H9 (cell line): ENCODE results near the gene GRIN2A. TPM values are rescaled to one million over a fixed set of nuclear protein-coding genes. Genes with fewer than 3 reads are reported as not detected.

Experiments
- DNase-seq: peaks from one replicate; pipeline ENCODE4 v3.0.0-alpha.2; 2017
- H2AFZ ChIP-seq: one replicate; pipeline ENCODE4 v1.6.1; 2013; ENCODE audit warnings: mild to moderate bottlenecking, low read length, control low read depth, moderate library complexity
- H2AK5ac ChIP-seq: 2 replicates; pipeline ENCODE4 v1.6.1; 2013; ENCODE audit warnings: low read length, control low read depth, mixed read lengths; ENCODE audit not compliant: insufficient read length
- H2BK120ac ChIP-seq: one replicate; pipeline ENCODE4 v1.6.1; 2013; ENCODE audit warnings: low read depth, mild to moderate bottlenecking, low read length, control low read depth, inconsistent platforms; ENCODE audit not compliant: poor library complexity, severe bottlenecking
- H2BK12ac ChIP-seq: 2 replicates; pipeline ENCODE4 v1.6.1; 2013; ENCODE audit warnings: low read length, control low read depth, mixed read lengths, low read depth; ENCODE audit not compliant: insufficient read length
- H2BK15ac ChIP-seq: 2 replicates; pipeline ENCODE4 v1.6.1; 2013; ENCODE audit warnings: low read depth, low read length, control low read depth
- H2BK20ac ChIP-seq: one replicate; pipeline ENCODE4 v1.6.1; 2013; ENCODE audit warnings: low read depth, mild to moderate bottlenecking, low read length, control low read depth, inconsistent platforms; ENCODE audit not compliant: poor library complexity, severe bottlenecking
- H2BK5ac ChIP-seq: 2 replicates; pipeline ENCODE4 v1.6.1; 2013; ENCODE audit warnings: low read length, control low read depth, mixed read lengths; ENCODE audit not compliant: insufficient read length
- H3K14ac ChIP-seq: 2 replicates; pipeline ENCODE4 v1.6.1; 2013; ENCODE audit warnings: low read length, control low read depth; ENCODE audit not compliant: insufficient read depth
- H3K18ac ChIP-seq: 2 replicates; pipeline ENCODE4 v1.6.1; 2013; ENCODE audit warnings: low read depth, mild to moderate bottlenecking, mixed read lengths, low read length, control low read depth; ENCODE audit not compliant: insufficient read length
- H3K23ac ChIP-seq: 2 replicates; pipeline ENCODE4 v1.6.1; 2013; ENCODE audit warnings: low read length, control low read depth, mixed read lengths, low read depth; ENCODE audit not compliant: insufficient read length
- H3K23me2 ChIP-seq: 2 replicates; pipeline ENCODE4 v1.6.1; 2013; ENCODE audit warnings: low read depth, mild to moderate bottlenecking, mixed read lengths, low read length, control low read depth; ENCODE audit not compliant: insufficient read length, poor library complexity, severe bottlenecking
- H3K27ac ChIP-seq: 2 replicates; pipeline ENCODE4 v1.5.1; 2013; ENCODE audit warnings: low read length, control low read depth, mixed read lengths, low read depth; ENCODE audit not compliant: insufficient read length
- H3K27me3 ChIP-seq: 2 replicates; pipeline ENCODE4 v1.6.1; 2013; ENCODE audit warnings: low read length, control low read depth, inconsistent platforms; ENCODE audit not compliant: insufficient read depth
- H3K4ac ChIP-seq: 2 replicates; pipeline ENCODE4 v1.6.1; 2013; ENCODE audit warnings: low read depth, mild to moderate bottlenecking, control low read depth, inconsistent platforms, low read length, moderate library complexity
- H3K4me1 ChIP-seq: 2 replicates; pipeline ENCODE4 v1.6.1; 2013; ENCODE audit warnings: low read length, control low read depth, inconsistent platforms; ENCODE audit not compliant: insufficient read depth
- H3K4me2 ChIP-seq: 2 replicates; pipeline ENCODE4 v1.6.1; 2013; ENCODE audit warnings: low read length, control low read depth, mixed read lengths; ENCODE audit not compliant: insufficient read length, insufficient read depth
- H3K56ac ChIP-seq: 2 replicates; pipeline ENCODE4 v1.6.1; 2013; ENCODE audit warnings: low read depth, mild to moderate bottlenecking, mixed read lengths, low read length, control low read depth; ENCODE audit not compliant: insufficient read length
- H3K79me1 ChIP-seq: 2 replicates; pipeline ENCODE4 v1.6.1; 2013; ENCODE audit warnings: low read depth, mild to moderate bottlenecking, moderate library complexity, low read length, control low read depth, inconsistent platforms; ENCODE audit not compliant: insufficient read depth, poor library complexity, severe bottlenecking
- H3K79me2 ChIP-seq: 2 replicates; pipeline ENCODE4 v1.6.1; 2013; ENCODE audit warnings: low read length, control low read depth, inconsistent platforms; ENCODE audit not compliant: insufficient read depth
- H3K9ac ChIP-seq: 2 replicates; pipeline ENCODE4 v1.6.1; 2013; ENCODE audit warnings: low read length, control low read depth, mixed read lengths; ENCODE audit not compliant: insufficient read length; ENCODE audit errors: extremely low read depth
- H3K9me3 ChIP-seq: one replicate; pipeline ENCODE4 v1.6.1; 2013; ENCODE audit warnings: low read depth, low read length, inconsistent platforms; ENCODE audit not compliant: control insufficient read depth
- H3T11ph ChIP-seq: one replicate; pipeline ENCODE4 v1.6.1; 2013; ENCODE audit warnings: mild to moderate bottlenecking, low read length, control low read depth, inconsistent platforms
- H4K20me1 ChIP-seq: one replicate; pipeline ENCODE4 v1.6.1; 2013; ENCODE audit not compliant: control insufficient read depth, insufficient read length, insufficient read depth
- H4K5ac ChIP-seq: 2 replicates; pipeline ENCODE4 v1.6.1; 2013; ENCODE audit warnings: low read depth, mild to moderate bottlenecking, mixed read lengths, low read length, control low read depth; ENCODE audit not compliant: insufficient read length
- H4K8ac ChIP-seq: replicated peaks from 2 replicates; pipeline ENCODE4 v1.6.1; 2013; ENCODE audit warnings: low read length, control low read depth, mixed read lengths, low read depth; ENCODE audit not compliant: insufficient read length
- H4K91ac ChIP-seq: 2 replicates; pipeline ENCODE4 v1.6.1; 2013; ENCODE audit warnings: low read depth, mild to moderate bottlenecking, moderate library complexity, mixed read lengths, low read length, control low read depth; ENCODE audit not compliant: insufficient read length
- H3K27ac Mint-ChIP-seq, 3 experiments: 2 replicates in 2 of 3; 3 replicates in 1 of 3; pipeline ENCODE4 v1.8.0; 2020 to 2021; ENCODE audit warnings: mixed read lengths in 3 of 3, mild to moderate bottlenecking in 1 of 3, moderate library complexity in 1 of 3
- H3K27me3 Mint-ChIP-seq: 2 replicates; pipeline ENCODE4 v1.8.0; 2021; ENCODE audit warnings: low read depth, mild to moderate bottlenecking, moderate library complexity, mixed read lengths
- H3K36me3 Mint-ChIP-seq, 3 experiments: 2 replicates in 2 of 3; 3 replicates in 1 of 3; pipeline ENCODE4 v1.8.0; 2020 to 2021; ENCODE audit warnings: low read depth in 3 of 3, mixed read lengths in 3 of 3; ENCODE audit not compliant: insufficient read depth in 1 of 3
- H3K4me1 Mint-ChIP-seq, 2 experiments: 2 replicates each; pipeline ENCODE4 v1.8.0; 2020; ENCODE audit warnings: mixed read lengths in 2 of 2
- H3K4me3 Mint-ChIP-seq, 2 experiments: 2 replicates in 1 of 2; 3 replicates in 1 of 2; pipeline ENCODE4 v1.8.0; 2020 to 2021; ENCODE audit warnings: mild to moderate bottlenecking in 2 of 2, mixed read lengths in 2 of 2, moderate library complexity in 1 of 2
- H3K9me3 Mint-ChIP-seq, 2 experiments: 2 replicates in 1 of 2; 3 replicates in 1 of 2; pipeline ENCODE4 v1.8.0; 2020; ENCODE audit warnings: mild to moderate bottlenecking in 2 of 2, mixed read lengths in 2 of 2, moderate library complexity in 1 of 2
- CTCF ChIP-seq: fragments of 200-600 bp; sonication (generic); conservative IDR thresholded peaks from 3 replicates; pipeline ENCODE4 v1.8.0; 2021; ENCODE audit warnings: antibody characterized with exemption, mild to moderate bottlenecking
- WGBS: extraction: QIAGEN DNeasy Blood & Tissue Kit; methylation state at CpG from one replicate; pipeline ENCODE4 v1.1.7; 2013; ENCODE audit warnings: missing lambda C conversion rate, low lambda C conversion rate, mixed read lengths; ENCODE audit not compliant: insufficient read length; ENCODE audit errors: extremely low coverage; 5-methylcytosine and 5-hydroxymethylcytosine counted together
- total RNA-seq: library from RNA; stranded (reverse); gene quantifications from 2 replicates; pipeline ENCODE4 v1.2.1, GENCODE V29; 2021

Gene GRIN2A
- total RNA-seq, 1 experiment from 2014 or later, result 1.5 TPM

DNA sequence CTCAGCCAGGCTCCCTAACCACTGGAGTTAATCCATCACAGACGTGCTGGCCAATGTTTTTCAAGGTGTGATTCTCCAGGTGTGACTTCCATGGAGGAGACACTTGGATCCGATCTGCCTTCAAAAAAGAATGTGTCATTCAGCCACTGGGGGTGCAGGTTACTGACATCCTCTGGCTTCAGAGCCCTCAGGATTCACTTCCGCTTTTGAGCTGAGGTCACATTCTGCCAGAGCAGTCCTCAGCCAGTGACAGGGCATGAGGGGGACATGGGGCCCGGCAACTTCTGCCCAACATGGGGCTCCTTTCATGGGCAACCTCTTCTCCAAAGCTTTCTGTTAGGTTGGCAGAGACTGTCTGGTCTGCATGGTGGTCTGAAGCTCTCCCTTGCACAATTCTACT lies 81.4 kb downstream of the GRIN2A start:
- H3K56ac ChIP-seq, result no peak overlapping the region
- H3K9me3 Mint-ChIP-seq, result peaks cover 3 to 11% of the 10 kb centered on the region in 2 experiments; a peak in 4 of 5 replicates
- no peaks in the 10 kb centered on the region; the same call in 1 of the 2 replicates for H3K4me1 ChIP-seq
- H2BK5ac ChIP-seq, result no peak overlapping the region
- no peak overlapping the region for H2BK120ac ChIP-seq
- H3K9me3 ChIP-seq, result no peaks in the 10 kb centered on the region
- H3K14ac ChIP-seq, result no peak overlapping the region
- H3K4me1 Mint-ChIP-seq, result peaks cover 0 to 2% of the 10 kb centered on the region in 2 experiments; a peak in 2 of 4 replicates
- no peak overlapping the region for H3K23ac ChIP-seq
- H2AFZ ChIP-seq, result no peak overlapping the region
- no peak overlapping the region for H3K27ac ChIP-seq
- no peak overlapping the region for H2AK5ac ChIP-seq
- H3K23me2 ChIP-seq, result no peaks in the 10 kb centered on the region
- no peak overlapping the region for H3K4me2 ChIP-seq
- no peak overlapping the region for H2BK15ac ChIP-seq
- no peak overlapping the region for H2BK20ac ChIP-seq
- H3K27me3 Mint-ChIP-seq, result no peaks in the 10 kb centered on the region; the same call in 1 of the 2 replicates
- no peak overlapping the region for H4K5ac ChIP-seq
- TF ChIP-seq CTCF, result no peak
- peaks cover 0 to 2% (median 0%) of the 10 kb centered on the region in 3 experiments; a peak in 4 of 7 replicates for H3K36me3 Mint-ChIP-seq
- H3K79me2 ChIP-seq, result no peaks in the 10 kb centered on the region
- H3T11ph ChIP-seq, result no peak overlapping the region
- no peaks in the 10 kb centered on the region for H4K20me1 ChIP-seq
- H4K91ac ChIP-seq, result no peak overlapping the region
- H3K27ac Mint-ChIP-seq, result no peak overlapping the region
- no CpG with 5 or more reads among the region's 4 CpGs for WGBS
- H3K79me1 ChIP-seq, result no peaks in the 10 kb centered on the region
- H3K9ac ChIP-seq, result no peak overlapping the region
- no peak overlapping the region for H3K18ac ChIP-seq
- H3K27me3 ChIP-seq, result no peaks in the 10 kb centered on the region
- no peak overlapping the region for H3K4me3 Mint-ChIP-seq
- DNase-seq, result no peak
- no peak overlapping the region for H3K4ac ChIP-seq
- no peak overlapping the region for H2BK12ac ChIP-seq
- no peak overlapping the region for H4K8ac ChIP-seq
